Thyroid gland (tissue), 4 donors: ENCODE results near the gene POLD2.

Experiments used
- CTCF ChIP-seq, 6 experiments: fragments of 200-600 bp in 3 of 6; fragments of 450-650 bp in 3 of 6; sonication (generic) in 3 of 6; IDR thresholded peaks; one replicate each; pipeline ENCODE4 v1.5.1; 2016 to 2019; ENCODE audit warnings: antibody characterized with exemption in 6 of 6, mild to moderate bottlenecking in 2 of 6, inconsistent platforms in 1 of 6, moderate library complexity in 1 of 6
- POLR2A ChIP-seq, 2 donors: fragments of 450-650 bp; IDR thresholded peaks; one replicate each; pipeline ENCODE4 v1.6.1; 2017; ENCODE audit warnings: antibody characterized with exemption in 2 of 2, mild to moderate bottlenecking in 2 of 2, moderate library complexity in 1 of 2

GRCh38 chr7:44123190-44124003, at the start of gene POLD2:
- TF ChIP-seq CTCF (IDR thresholded peaks at IDR 0.05), result peak in 1 of 6 experiments; percentile 17
- peak in 1 of 2 donors; percentile 69 for TF ChIP-seq POLR2A (IDR thresholded peaks at IDR 0.05)
